CD14-positive monocyte (primary cell): Measurements from ENCODE around the gene CLPSL1. TPM values are rescaled to one million over a fixed set of nuclear protein-coding genes. Genes with fewer than 3 reads are reported as not detected.

Experiments
- DNase-seq, 3 donors: peaks; one replicate each; pipeline ENCODE4 v3.0.0-alpha.2; 2011 to 2022
- H2AFZ ChIP-seq: 2 replicates; pipeline ENCODE4 v1.6.0; 2012; ENCODE audit warnings: mild to moderate bottlenecking, low read depth, low read length, inconsistent platforms; ENCODE audit not compliant: insufficient read depth, poor library complexity, severe bottlenecking
- H3K27ac ChIP-seq, 2 donors: 1 replicate in 1 of 2; 2 replicates in 1 of 2; pipeline ENCODE4 v1.5.1; 2012 to 2013; ENCODE audit warnings: low read length in 2 of 2, control low read depth in 1 of 2, inconsistent platforms in 1 of 2, low read depth in 1 of 2, mild to moderate bottlenecking in 1 of 2
- H3K27me3 ChIP-seq, 2 donors: one replicate each; pipeline versions ENCODE4 v1.6.0 to v1.6.1; 2011 to 2013; ENCODE audit warnings: low read length in 2 of 2; ENCODE audit not compliant: control insufficient read depth in 2 of 2, insufficient read depth in 2 of 2
- H3K36me3 ChIP-seq, 2 donors: replicated peaks in 1 of 2; 1 replicate in 1 of 2; 2 replicates in 1 of 2; pipeline versions ENCODE4 v1.5.1 to v1.6.1; 2012 to 2013; ENCODE audit warnings: low read length in 2 of 2, control low read depth in 1 of 2, inconsistent platforms in 1 of 2, mild to moderate bottlenecking in 1 of 2; ENCODE audit not compliant: insufficient read depth in 2 of 2, control insufficient read depth in 1 of 2
- H3K4me1 ChIP-seq, 2 donors: 1 replicate in 1 of 2; 2 replicates in 1 of 2; pipeline versions ENCODE4 v1.5.1 to v1.6.1; 2012 to 2013; ENCODE audit warnings: low read length in 2 of 2, control low read depth in 1 of 2, inconsistent platforms in 1 of 2, mild to moderate bottlenecking in 1 of 2, moderate library complexity in 1 of 2; ENCODE audit not compliant: insufficient read depth in 2 of 2, control insufficient read depth in 1 of 2
- H3K4me2 ChIP-seq: replicated peaks from 2 replicates; pipeline ENCODE3; 2012; ENCODE audit warnings: low read length, moderate library complexity, mild to moderate bottlenecking; ENCODE audit not compliant: poor library complexity, severe bottlenecking; ENCODE audit errors: extremely low read depth
- H3K4me3 ChIP-seq, 3 experiments: fragments of 200-600 bp in 1 of 3; sonication (generic) in 1 of 3; replicated peaks in 1 of 3; 1 replicate in 2 of 3; 2 replicates in 1 of 3; pipeline ENCODE4 v1.5.1; 2011 to 2013; ENCODE audit warnings: low read length in 3 of 3, mild to moderate bottlenecking in 3 of 3, control low read depth in 2 of 3, low read depth in 2 of 3, inconsistent platforms in 1 of 3, moderate library complexity in 1 of 3
- H3K79me2 ChIP-seq: 2 replicates; pipeline ENCODE4 v1.6.0; 2012; ENCODE audit warnings: mild to moderate bottlenecking, control low read depth, inconsistent platforms, low read length, moderate library complexity; ENCODE audit not compliant: insufficient read depth
- H3K9ac ChIP-seq: 2 replicates; pipeline ENCODE4 v1.6.0; 2017; ENCODE audit warnings: low read length, mild to moderate bottlenecking; ENCODE audit not compliant: insufficient read depth, poor library complexity, severe bottlenecking
- H3K9me3 ChIP-seq, 2 donors: replicated peaks in 1 of 2; 1 replicate in 1 of 2; 2 replicates in 1 of 2; pipeline versions ENCODE4 v1.5.1 to v1.6.1; 2012 to 2013; ENCODE audit warnings: low read length in 2 of 2, control low read depth in 1 of 2; ENCODE audit not compliant: control insufficient read depth in 1 of 2, insufficient read depth in 1 of 2
- H4K20me1 ChIP-seq: 2 replicates; pipeline ENCODE4 v1.6.0; 2012; ENCODE audit warnings: mild to moderate bottlenecking, low read length, control low read depth, moderate library complexity; ENCODE audit not compliant: insufficient read depth
- H3K27ac Mint-ChIP-seq, 7 donors: one replicate each; pipeline ENCODE4 v1.8.0; 2020; ENCODE audit warnings: mild to moderate bottlenecking in 7 of 7, mixed read lengths in 7 of 7, moderate library complexity in 6 of 7, inconsistent platforms in 2 of 7
- H3K27me3 Mint-ChIP-seq, 3 donors: one replicate each; pipeline ENCODE4 v1.8.0; 2021 to 2022; ENCODE audit warnings: low read depth in 3 of 3, mild to moderate bottlenecking in 3 of 3, mixed read lengths in 3 of 3, moderate library complexity in 3 of 3, inconsistent platforms in 1 of 3
- H3K36me3 Mint-ChIP-seq, 2 donors: one replicate each; pipeline ENCODE4 v1.8.0; 2020; ENCODE audit warnings: mixed read lengths in 2 of 2, inconsistent platforms in 1 of 2, mild to moderate bottlenecking in 1 of 2
- H3K4me1 Mint-ChIP-seq: one replicate; pipeline ENCODE4 v1.8.0; 2020; ENCODE audit warnings: mild to moderate bottlenecking, mixed read lengths
- H3K4me3 Mint-ChIP-seq, 2 donors: one replicate each; pipeline ENCODE4 v1.8.0; 2020; ENCODE audit warnings: mild to moderate bottlenecking in 2 of 2, mixed read lengths in 2 of 2, moderate library complexity in 1 of 2
- H3K9me3 Mint-ChIP-seq, 7 donors: one replicate each; pipeline ENCODE4 v1.8.0; 2020 to 2022; ENCODE audit warnings: mixed read lengths in 7 of 7, mild to moderate bottlenecking in 6 of 7, moderate library complexity in 6 of 7, inconsistent platforms in 2 of 7
- WGBS: methylation state at CpG from one replicate; pipeline ENCODE4 v1.1.5; 2013; ENCODE audit warnings: missing lambda C conversion rate; ENCODE audit not compliant: insufficient coverage; 5-methylcytosine and 5-hydroxymethylcytosine counted together
- intact Hi-C, 2 donors: fragments of 100-400 bp; cut with micrococcal nuclease; formaldehyde crosslinking; loops; one replicate each; pipeline versions ENCODE4 v1.15.0 to v1.15.1; 2023
- polyA plus RNA-seq, 3 donors: library from polyadenylated mRNA; depleted of rRNA in 1 of 3; unstranded in 2 of 3; stranded (reverse) in 1 of 3; fragments of 300-500 nt in 2 of 3; fragments of >200 nt in 1 of 3; fragmentation: Illumina TruSeq in 2 of 3; gene quantifications; 1 replicate in 2 of 3; 2 replicates in 1 of 3; pipeline ENCODE4 v1.2.3, GENCODE V29; 2012 to 2021
- TF ChIP-seq, protein P1 (sequence below): fragments of 200-600 bp; IDR thresholded peaks from one replicate; pipeline ENCODE4 v1.8.0; 2022; ENCODE audit warnings: antibody characterized with exemption, mild to moderate bottlenecking

Gene CLPSL1
- polyA plus RNA-seq, 3 donors = not detected

DNA sequence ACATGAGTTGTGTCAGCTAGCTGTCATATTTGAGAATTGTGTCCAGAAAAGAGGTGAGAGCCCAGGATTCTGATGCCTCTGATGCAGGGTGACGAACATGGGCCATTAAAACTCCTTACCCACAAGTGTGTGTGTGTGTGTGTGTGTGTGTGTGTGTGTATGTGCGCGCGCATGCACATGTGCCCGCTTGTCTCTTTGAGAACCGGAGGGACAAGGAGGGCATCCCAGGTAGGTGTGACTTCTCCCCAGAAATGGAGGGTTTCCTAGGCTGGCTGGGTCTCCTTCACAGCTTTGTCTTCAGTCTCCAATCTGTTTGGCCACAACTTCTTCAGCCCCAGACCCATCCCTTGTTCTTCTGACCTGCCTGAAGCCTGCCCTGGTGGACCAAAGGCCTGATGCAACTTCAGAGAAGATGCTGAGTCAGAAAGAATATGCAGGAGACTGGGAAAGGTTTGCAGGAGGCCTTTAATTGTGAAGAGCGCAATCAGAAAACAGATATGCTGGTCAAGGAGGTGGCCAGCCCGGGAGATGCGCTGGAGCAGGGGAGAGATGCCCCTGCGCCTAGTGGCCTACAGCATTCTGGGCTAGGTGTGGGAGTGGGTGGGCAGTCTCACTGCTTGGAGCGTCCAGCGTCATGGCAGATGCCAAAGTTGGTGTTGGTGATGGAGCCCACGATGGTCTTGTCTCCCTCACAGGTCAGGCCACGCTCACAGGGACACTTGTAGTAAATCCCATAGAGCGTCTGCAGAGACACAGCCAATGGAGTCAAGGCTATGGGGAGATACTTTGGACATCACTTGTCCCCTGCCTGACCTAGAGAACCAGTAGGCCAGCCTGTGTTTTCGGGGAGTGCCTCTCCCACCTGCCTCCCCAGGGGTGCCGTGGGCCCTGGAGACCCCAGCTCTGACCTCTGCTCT lies 14.0 kb downstream of the CLPSL1 start:
- no peaks in the 10 kb centered on the region for H3K4me1 Mint-ChIP-seq
- H3K9me3 ChIP-seq = no peaks in the 10 kb centered on the region
- H3K4me2 ChIP-seq = no peak overlapping the region
- no peaks in the 10 kb centered on the region for H4K20me1 ChIP-seq
- WGBS = 96% methylated on average over 15 of the region's 17 CpGs
- H3K27me3 Mint-ChIP-seq = peaks cover 13 to 17% (median 14%) of the 10 kb centered on the region in 3 donors
- H2AFZ ChIP-seq = no peak overlapping the region
- no peak overlapping the region for H3K4me3 Mint-ChIP-seq
- peaks cover 0 to 3% of the 10 kb centered on the region in 2 donors for H3K27me3 ChIP-seq
- no peak overlapping the region for H3K4me3 ChIP-seq
- no peaks in the 10 kb centered on the region for H3K4me1 ChIP-seq
- TF ChIP-seq, protein P1, sequence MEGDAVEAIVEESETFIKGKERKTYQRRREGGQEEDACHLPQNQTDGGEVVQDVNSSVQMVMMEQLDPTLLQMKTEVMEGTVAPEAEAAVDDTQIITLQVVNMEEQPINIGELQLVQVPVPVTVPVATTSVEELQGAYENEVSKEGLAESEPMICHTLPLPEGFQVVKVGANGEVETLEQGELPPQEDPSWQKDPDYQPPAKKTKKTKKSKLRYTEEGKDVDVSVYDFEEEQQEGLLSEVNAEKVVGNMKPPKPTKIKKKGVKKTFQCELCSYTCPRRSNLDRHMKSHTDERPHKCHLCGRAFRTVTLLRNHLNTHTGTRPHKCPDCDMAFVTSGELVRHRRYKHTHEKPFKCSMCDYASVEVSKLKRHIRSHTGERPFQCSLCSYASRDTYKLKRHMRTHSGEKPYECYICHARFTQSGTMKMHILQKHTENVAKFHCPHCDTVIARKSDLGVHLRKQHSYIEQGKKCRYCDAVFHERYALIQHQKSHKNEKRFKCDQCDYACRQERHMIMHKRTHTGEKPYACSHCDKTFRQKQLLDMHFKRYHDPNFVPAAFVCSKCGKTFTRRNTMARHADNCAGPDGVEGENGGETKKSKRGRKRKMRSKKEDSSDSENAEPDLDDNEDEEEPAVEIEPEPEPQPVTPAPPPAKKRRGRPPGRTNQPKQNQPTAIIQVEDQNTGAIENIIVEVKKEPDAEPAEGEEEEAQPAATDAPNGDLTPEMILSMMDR = no peak
- no peaks in the 10 kb centered on the region for H3K36me3 ChIP-seq
- no peaks in the 10 kb centered on the region for H3K36me3 Mint-ChIP-seq
- H3K27ac ChIP-seq = no peak overlapping the region
- intact Hi-C loops = no loop called here
- H3K27ac Mint-ChIP-seq = peak overlapping the region in 1 of 7 donors; percentile 3
- no peak overlapping the region for H3K9ac ChIP-seq
- peaks cover 0 to 2% (median 0%) of the 10 kb centered on the region in 7 donors for H3K9me3 Mint-ChIP-seq
- DNase-seq = no peak
- no peaks in the 10 kb centered on the region for H3K79me2 ChIP-seq

DNA sequence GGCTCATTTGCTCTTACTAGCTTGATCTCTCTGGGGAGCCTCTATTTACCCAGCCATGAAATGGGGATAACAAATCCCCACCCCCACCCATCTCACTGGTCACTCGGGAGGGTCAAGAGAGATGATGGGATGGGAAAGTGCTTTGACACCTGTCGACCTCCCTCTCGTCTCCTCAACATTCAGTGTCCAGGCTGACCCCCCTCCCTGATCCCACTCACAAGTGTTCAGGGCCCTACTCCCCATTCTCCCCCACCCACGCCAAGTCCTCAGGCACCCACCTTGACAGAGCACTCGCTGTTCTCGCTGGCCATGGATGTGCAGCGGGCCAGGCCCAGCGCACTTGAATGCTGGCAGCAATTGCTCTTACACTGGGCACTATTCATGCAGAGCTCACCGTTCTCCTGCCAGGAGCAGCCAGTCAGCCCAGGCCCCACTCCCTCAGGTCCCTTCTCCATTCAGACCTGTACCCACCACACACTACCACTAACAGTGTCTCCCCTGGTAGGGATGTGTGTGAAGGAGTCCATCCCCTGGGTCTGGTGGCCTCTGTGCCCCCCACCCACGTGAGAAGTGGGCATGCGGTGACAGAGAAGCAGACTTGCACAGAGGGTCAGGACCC lies 14.7 kb downstream of the CLPSL1 start:
- intact Hi-C loops = no loop called here
- H3K79me2 ChIP-seq = no peaks in the 10 kb centered on the region
- no peaks in the 10 kb centered on the region for H3K4me1 ChIP-seq
- H3K27ac ChIP-seq = no peak overlapping the region
- Mint-ChIP-seq H3K9me3 (peaks cover 0 to 2% (median 0%) of the 10 kb centered on the region in 7 donors), H3K27ac (no peak overlapping the region), H3K4me1 (no peaks in the 10 kb centered on the region), H3K36me3 (no peaks in the 10 kb centered on the region), H3K27me3 (peaks cover 9 to 18% (median 11%) of the 10 kb centered on the region in 3 donors), H3K4me3 (no peak overlapping the region)
- no peak overlapping the region for H3K9ac ChIP-seq
- no peaks in the 10 kb centered on the region for H4K20me1 ChIP-seq
- DNase-seq = no peak
- H3K36me3 ChIP-seq = no peaks in the 10 kb centered on the region
- no peaks in the 10 kb centered on the region for H3K9me3 ChIP-seq
- no peak overlapping the region for H3K4me2 ChIP-seq
- no peaks in the 10 kb centered on the region for H3K27me3 ChIP-seq
- H3K4me3 ChIP-seq = no peak overlapping the region
- 97% methylated on average over 10 of the region's 11 CpGs for WGBS
- TF ChIP-seq, protein P1 = no peak
- H2AFZ ChIP-seq = no peak overlapping the region
